AG09309 (cell line): ENCODE data around the gene SGCE.

ENCODE experiments used
- DNase-seq: peaks from one replicate; pipeline ENCODE4 v3.0.0-alpha.2; 2010; ENCODE audit warnings: low read depth
- H3K4me3 ChIP-seq: 2 replicates; pipeline ENCODE4 v1.5.1; 2011; ENCODE audit warnings: mild to moderate bottlenecking, low read depth, low read length, moderate library complexity; ENCODE audit not compliant: control insufficient read depth
- CTCF ChIP-seq: IDR thresholded peaks from 2 replicates; pipeline ENCODE4 v1.5.1; 2011; ENCODE audit warnings: mild to moderate bottlenecking, low read depth, low read length, inconsistent platforms; ENCODE audit not compliant: insufficient read depth, control insufficient read depth; ENCODE audit errors: missing control alignments

SGCE gene

DNA sequence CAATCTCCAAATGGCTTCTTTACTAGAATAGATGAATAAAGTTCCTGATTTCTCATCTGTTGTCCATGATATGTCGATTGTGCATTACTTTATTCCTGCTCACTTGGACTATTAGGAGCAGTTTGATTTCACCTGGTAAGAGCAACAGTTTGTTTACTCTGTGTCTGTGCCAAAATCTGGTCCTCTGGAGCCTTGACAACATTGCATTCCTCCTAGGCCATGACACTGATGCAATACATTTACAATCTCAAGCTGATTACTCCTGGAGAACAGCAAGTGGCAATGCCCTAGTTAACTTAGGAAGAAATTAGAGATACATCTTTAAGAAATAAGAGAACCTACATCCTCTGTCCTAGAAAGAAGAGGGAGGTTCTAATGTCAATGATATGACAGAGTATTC is 71.8 kb downstream of the SGCE start:
- no peak for DNase-seq
- no peak for TF ChIP-seq CTCF
- no peak overlapping the region for H3K4me3 ChIP-seq

DNA sequence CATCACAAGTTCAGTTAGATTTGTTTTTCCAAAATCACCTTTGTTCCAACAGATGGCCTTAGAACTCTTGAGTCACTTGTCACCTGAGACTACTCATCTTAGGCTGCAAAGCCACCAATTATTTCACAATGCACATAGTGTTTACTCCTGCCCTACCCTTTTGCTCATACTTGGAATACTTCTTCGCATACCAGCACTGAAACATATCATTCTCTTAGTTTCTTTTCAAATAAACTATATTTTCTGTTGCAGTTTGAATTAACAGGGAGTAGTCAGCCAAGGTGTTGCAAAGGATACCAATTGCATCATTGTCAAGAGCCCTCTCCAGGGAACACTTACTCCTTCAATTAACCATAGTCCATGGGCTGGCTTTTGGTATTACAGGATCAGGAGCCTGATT is 75.3 kb downstream of the SGCE start:
- no peak for DNase-seq
- no peak overlapping the region for H3K4me3 ChIP-seq
- TF ChIP-seq CTCF, result no peak

GRCh38 chr7:94579470-94579869 is 76.5 kb downstream of the SGCE start:
- DNase-seq, result no peak
- TF ChIP-seq CTCF, result no peak
- no peak overlapping the region for H3K4me3 ChIP-seq

DNA sequence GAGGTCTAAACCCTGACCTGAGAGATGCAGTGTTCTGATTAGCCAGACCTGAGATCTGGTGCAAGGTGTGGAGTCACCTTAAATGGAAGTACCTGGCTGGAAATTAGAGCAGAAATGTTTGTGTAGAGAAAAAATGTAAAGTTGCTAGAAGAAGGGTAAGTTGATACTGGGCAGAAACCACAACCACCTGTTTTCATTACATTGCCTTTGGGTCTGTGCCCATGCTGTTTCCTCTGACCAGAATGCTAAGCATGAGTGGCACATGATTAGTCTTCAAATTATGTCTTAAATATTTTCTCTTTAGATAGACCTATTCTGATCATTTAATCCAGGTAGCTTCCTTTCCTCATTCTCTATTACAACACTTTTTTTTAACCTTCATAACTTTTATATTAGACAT is 77.3 kb downstream of the SGCE start:
- no peak for DNase-seq
- H3K4me3 ChIP-seq, result no peak overlapping the region
- no peak for TF ChIP-seq CTCF

- no peak for DNase-seq
- H3K4me3 ChIP-seq, result no peak overlapping the region
- no peak for TF ChIP-seq CTCF
Observed at GRCh38 chr7:94577357-94577756, 78.6 kb downstream of the SGCE start.

DNA sequence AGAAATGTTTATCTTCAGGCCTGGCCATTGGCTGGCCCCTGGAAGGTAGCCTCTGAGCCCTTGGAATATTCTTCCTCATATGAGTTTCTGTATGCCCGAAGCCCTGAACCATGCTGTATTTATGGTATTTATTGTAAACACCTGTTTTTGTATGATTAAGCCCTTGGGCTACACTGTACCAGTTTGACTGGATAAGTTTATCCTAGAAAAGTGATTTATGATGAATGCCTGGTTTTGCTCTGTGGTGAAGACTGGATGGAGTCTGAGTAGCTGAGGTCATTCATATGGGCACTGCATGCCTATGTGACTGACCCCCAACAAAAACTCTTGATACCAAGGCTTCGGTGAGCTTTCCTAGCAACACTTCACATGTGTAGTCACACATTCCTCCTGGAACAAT is 79.6 kb downstream of the SGCE start:
- H3K4me3 ChIP-seq, result no peak overlapping the region
- DNase-seq, result no peak
- no peak for TF ChIP-seq CTCF

DNA sequence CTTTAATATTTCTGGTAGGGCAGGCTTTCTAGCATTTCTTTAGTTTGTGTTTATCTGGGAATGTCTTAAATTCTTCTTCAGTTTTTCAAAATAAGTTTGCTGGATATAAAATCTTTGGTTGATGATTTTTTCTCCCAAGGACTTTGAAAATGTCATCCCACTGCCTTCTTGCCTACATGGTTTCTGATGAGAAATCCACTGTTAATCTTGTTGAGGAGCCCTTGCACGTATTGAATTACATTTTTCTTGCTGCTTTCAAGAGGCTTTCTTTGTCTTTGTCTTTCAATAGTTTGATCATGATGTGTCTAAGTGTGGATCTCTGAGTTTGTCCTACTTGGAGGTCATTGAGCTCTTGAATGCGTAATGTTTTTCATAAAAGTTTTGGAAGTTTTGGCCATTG is 80.3 kb downstream of the SGCE start:
- no peak for DNase-seq
- TF ChIP-seq CTCF, result no peak

More for the DNA sequence above, 80.3 kb downstream of the SGCE start:
- H3K4me3 ChIP-seq, result no peak overlapping the region
